HEK293T (cell line): Measurements from ENCODE around the gene MLLT3.

Experiments
- CTCF ChIA-PET: fragments of 350-600 bp; formaldehyde crosslinking; extraction: SDS; loops from one replicate; lab custom pipeline; 2021; ENCODE audit warnings: antibody characterized with exemption, inconsistent platforms; lab: Yijun Ruan, JAX
- POLR2A ChIA-PET: fragments of 350-600 bp; formaldehyde crosslinking; extraction: SDS; loops from one replicate; lab custom pipeline; 2020; ENCODE audit warnings: antibody characterized with exemption, inconsistent platforms; lab: Yijun Ruan, JAX
- DNase-seq: peaks from one replicate; pipeline ENCODE4 v3.0.0; 2012; ENCODE audit warnings: mixed read lengths; ENCODE audit errors: extremely low spot score
- ARNT ChIP-seq: fragments of 450-650 bp; IDR thresholded peaks from 2 replicates; pipeline ENCODE4 v1.6.1; 2017; ENCODE audit warnings: mild to moderate bottlenecking
- BHLHE40 ChIP-seq: fragments of 450-650 bp; IDR thresholded peaks from 2 replicates; pipeline ENCODE4 v1.6.1; 2016; ENCODE audit warnings: mild to moderate bottlenecking, moderate library complexity, borderline replicate concordance
- CTBP1 ChIP-seq: fragments of 450-650 bp; IDR thresholded peaks from 2 replicates; pipeline ENCODE4 v1.6.1; 2016; ENCODE audit warnings: borderline replicate concordance
- ELF4 ChIP-seq: fragments of 450-650 bp; IDR thresholded peaks from 2 replicates; pipeline ENCODE4 v1.6.1; 2017; ENCODE audit warnings: antibody characterized with exemption
- FOXA1 ChIP-seq: fragments of 450-650 bp; IDR thresholded peaks from 2 replicates; pipeline ENCODE4 v1.6.1; 2016; ENCODE audit warnings: mild to moderate bottlenecking
- FOXK2 ChIP-seq: fragments of 450-650 bp; IDR thresholded peaks from 2 replicates; pipeline ENCODE4 v1.6.1; 2016; ENCODE audit warnings: mild to moderate bottlenecking
- FOXM1 ChIP-seq: fragments of 450-650 bp; IDR thresholded peaks from 2 replicates; pipeline ENCODE4 v1.6.1; 2017; ENCODE audit warnings: mild to moderate bottlenecking, borderline replicate concordance
- HDGF ChIP-seq: fragments of 450-650 bp; IDR thresholded peaks from 2 replicates; pipeline ENCODE4 v1.6.1; 2017; ENCODE audit warnings: antibody characterized with exemption, borderline replicate concordance
- L3MBTL2 ChIP-seq: fragments of 450-650 bp; conservative IDR thresholded peaks from 2 replicates; pipeline ENCODE4 v1.6.1; 2016; ENCODE audit warnings: mild to moderate bottlenecking
- LEF1 ChIP-seq: fragments of 450-650 bp; IDR thresholded peaks from 2 replicates; pipeline ENCODE4 v1.6.1; 2017; ENCODE audit warnings: mild to moderate bottlenecking, borderline replicate concordance
- NFRKB ChIP-seq: fragments of 450-650 bp; IDR thresholded peaks from 2 replicates; pipeline ENCODE4 v1.6.1; 2016; ENCODE audit warnings: mild to moderate bottlenecking, moderate library complexity
- SP1 ChIP-seq: fragments of 450-650 bp; IDR thresholded peaks from 2 replicates; pipeline ENCODE4 v1.6.1; 2017
- SUZ12 ChIP-seq: fragments of 450-650 bp; IDR thresholded peaks from 2 replicates; pipeline ENCODE4 v1.6.1; 2016; ENCODE audit warnings: mild to moderate bottlenecking
- TARDBP ChIP-seq: fragments of 450-650 bp; IDR thresholded peaks from 2 replicates; pipeline ENCODE4 v1.6.1; 2016
- ZNF384 ChIP-seq: fragments of 450-650 bp; IDR thresholded peaks from 2 replicates; pipeline ENCODE4 v1.6.1; 2016
- TF ChIP-seq, protein P1 (sequence below): fragments of 450-650 bp; IDR thresholded peaks from 2 replicates; pipeline ENCODE4 v1.6.1; 2016

MLLT3 gene

GRCh38 chr9:20436476-20437195 is 185.7 kb downstream of the MLLT3 start:
- DNase-seq: no peak
- no peak for TF ChIP-seq TARDBP
- TF ChIP-seq ELF4: no peak
- TF ChIP-seq ARNT: no peak
- no peak for TF ChIP-seq L3MBTL2
- no peak for TF ChIP-seq SP1
- no peak for TF ChIP-seq HDGF
- TF ChIP-seq, protein P1, sequence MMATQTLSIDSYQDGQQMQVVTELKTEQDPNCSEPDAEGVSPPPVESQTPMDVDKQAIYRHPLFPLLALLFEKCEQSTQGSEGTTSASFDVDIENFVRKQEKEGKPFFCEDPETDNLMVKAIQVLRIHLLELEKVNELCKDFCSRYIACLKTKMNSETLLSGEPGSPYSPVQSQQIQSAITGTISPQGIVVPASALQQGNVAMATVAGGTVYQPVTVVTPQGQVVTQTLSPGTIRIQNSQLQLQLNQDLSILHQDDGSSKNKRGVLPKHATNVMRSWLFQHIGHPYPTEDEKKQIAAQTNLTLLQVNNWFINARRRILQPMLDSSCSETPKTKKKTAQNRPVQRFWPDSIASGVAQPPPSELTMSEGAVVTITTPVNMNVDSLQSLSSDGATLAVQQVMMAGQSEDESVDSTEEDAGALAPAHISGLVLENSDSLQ: no peak
- no peak for TF ChIP-seq NFRKB
- no peak for TF ChIP-seq ZNF384
- no peak for TF ChIP-seq FOXK2
- no peak for TF ChIP-seq LEF1
- no peak for TF ChIP-seq SUZ12
- no peak for TF ChIP-seq FOXM1
- TF ChIP-seq BHLHE40: no peak
- no peak for TF ChIP-seq CTBP1
- no peak for TF ChIP-seq FOXA1
- ChIA-PET POLR2A (no interaction called here), CTCF (interaction anchor here (0.6 kb wide), 1 partner anchor 43 kb away, joined by 3 read pairs; no protein-coding TSS in a partner anchor)

- POLR2A ChIA-PET: no interaction called here
Measured at GRCh38 chr9:20428976-20429375, 193.3 kb downstream of the MLLT3 start.

DNA sequence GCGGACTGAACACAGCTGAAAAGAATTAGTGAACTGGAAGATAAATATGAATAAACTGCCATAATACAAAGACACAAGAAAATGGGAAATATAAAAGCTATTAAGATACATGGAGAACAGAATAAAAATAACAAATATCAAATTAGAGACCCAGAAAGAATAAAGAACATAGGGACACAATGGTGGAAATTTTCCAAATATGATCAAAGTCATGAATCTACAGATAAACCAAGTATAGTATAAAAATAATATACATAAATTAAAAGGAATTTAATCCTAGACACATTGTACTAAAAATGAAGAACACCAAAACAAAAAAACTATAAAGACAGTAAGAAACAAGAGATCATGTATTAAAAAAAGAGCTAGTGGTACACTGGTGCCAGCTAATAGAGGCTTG is 194.9 kb downstream of the MLLT3 start:
- ChIA-PET POLR2A (no interaction called here), CTCF (no interaction called here)
- no peak for TF ChIP-seq SP1
- no peak for TF ChIP-seq L3MBTL2
- TF ChIP-seq TARDBP: no peak
- TF ChIP-seq, protein P1: no peak
- TF ChIP-seq ELF4: no peak
- no peak for TF ChIP-seq FOXA1
- TF ChIP-seq SUZ12: no peak
- TF ChIP-seq LEF1: no peak
- no peak for DNase-seq

More at GRCh38 chr9:20428976-20429375, 193.3 kb downstream of the MLLT3 start:
- CTCF ChIA-PET: no interaction called here
- no peak for DNase-seq
- TF ChIP-seq ARNT: no peak
- no peak for TF ChIP-seq NFRKB
- no peak for TF ChIP-seq FOXK2
- no peak for TF ChIP-seq SUZ12
- TF ChIP-seq BHLHE40: no peak
- no peak for TF ChIP-seq LEF1
- no peak for TF ChIP-seq CTBP1
- no peak for TF ChIP-seq TARDBP
- TF ChIP-seq, protein P1: no peak
- TF ChIP-seq HDGF: no peak
- TF ChIP-seq SP1: no peak
- no peak for TF ChIP-seq FOXM1
- no peak for TF ChIP-seq L3MBTL2
- TF ChIP-seq ELF4: no peak
- no peak for TF ChIP-seq ZNF384
- no peak for TF ChIP-seq FOXA1

- no peak for TF ChIP-seq ARNT
- TF ChIP-seq ZNF384: no peak
- TF ChIP-seq SUZ12: no peak
- TF ChIP-seq CTBP1: no peak
- TF ChIP-seq LEF1: no peak
- TF ChIP-seq ELF4: no peak
- no peak for TF ChIP-seq FOXK2
- no peak for TF ChIP-seq L3MBTL2
- TF ChIP-seq BHLHE40: no peak
- no peak for TF ChIP-seq SP1
- no peak for TF ChIP-seq HDGF
- TF ChIP-seq FOXM1: no peak
- TF ChIP-seq TARDBP: no peak
- TF ChIP-seq FOXA1: no peak
- TF ChIP-seq NFRKB: no peak
- ChIA-PET POLR2A (no interaction called here), CTCF (no interaction called here)
- DNase-seq: no peak
Measured at GRCh38 chr9:20426019-20426418, 196.3 kb downstream of the MLLT3 start.

GRCh38 chr9:20419533-20419932 is 202.8 kb downstream of the MLLT3 start:
- POLR2A ChIA-PET: no interaction called here
- no peak for DNase-seq
- TF ChIP-seq BHLHE40 (no peak), SUZ12 (no peak), HDGF (no peak), LEF1 (no peak), FOXM1 (no peak), L3MBTL2 (no peak), FOXA1 (no peak), ELF4 (no peak), CTBP1 (no peak), TARDBP (no peak), ZNF384 (no peak), NFRKB (no peak), FOXK2 (no peak), SP1 (no peak), ARNT (no peak)
- TF ChIP-seq, protein P1: no peak
- CTCF ChIA-PET: no interaction called here
